ENCODE data around the gene DCAKD.

DCAKD gene

DNA sequence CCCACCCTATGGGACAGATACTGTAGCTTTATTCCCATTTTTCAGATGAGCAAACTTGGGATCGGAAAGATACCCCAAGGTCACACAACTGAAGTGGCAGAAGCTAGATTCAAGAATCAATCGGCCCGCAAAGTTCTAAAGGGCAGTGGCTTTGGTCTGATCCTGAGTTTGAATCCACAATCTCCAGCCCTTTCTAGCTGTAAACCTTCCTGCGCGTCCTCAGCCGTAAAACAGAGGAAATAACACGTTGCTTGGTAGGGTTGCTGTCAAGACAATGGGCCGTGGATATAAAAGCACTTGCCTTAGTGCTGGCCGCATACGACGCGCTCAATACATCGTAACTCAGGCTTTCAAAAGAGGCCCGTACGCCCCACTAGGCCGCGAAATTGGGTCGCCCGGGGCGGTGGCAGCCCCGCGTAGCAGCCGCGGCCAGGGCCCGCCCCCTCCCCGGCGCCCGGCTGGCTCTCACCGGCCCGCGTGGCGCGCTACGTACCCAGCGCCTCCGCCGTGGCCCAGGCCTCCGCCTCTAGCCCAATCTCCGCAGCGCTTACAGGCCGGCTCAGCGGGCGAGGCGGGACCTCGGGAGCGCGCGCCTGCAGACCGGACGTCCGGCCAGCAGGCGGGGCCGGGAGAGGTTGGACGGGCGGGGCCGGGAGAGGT, at the start of gene DCAKD:
TSS of gene DCAKD (minus strand) at position 573 of the 660 bp plus-strand sequence. CDS start 16,747 bp downstream, outside the sequence.
- H3K9me3 ChIP-seq (ENCODE audit: control insufficient read depth, insufficient read depth, low read length): no peaks in the 10 kb centered on the region
- peak within 1 kb of the TSS; percentile 82 for H3K4me3 ChIP-seq (ENCODE audit: low read depth, low read length)
- H3K27me3 ChIP-seq (ENCODE audit: control insufficient read depth, insufficient read depth, low read length): no peaks in the 10 kb centered on the region
- peak within 1 kb of the TSS; percentile 99 for H3K9ac ChIP-seq (ENCODE audit: low read depth, low read length)
- H3K36me3 ChIP-seq (ENCODE audit: control insufficient read depth, insufficient read depth, low read length): no peaks in the 10 kb centered on the region
- H3K4me1 ChIP-seq (ENCODE audit: control insufficient read depth, insufficient read depth, low read length): peaks cover 5% of the 10 kb centered on the region

- Histone ChIP-seq H3K36me3 (ENCODE audit: control insufficient read depth, insufficient read depth, low read length) (peaks cover 56% of the 10 kb centered on the region), H3K9me3 (ENCODE audit: control insufficient read depth, insufficient read depth, low read length) (no peaks in the 10 kb centered on the region), H3K4me3 (ENCODE audit: low read depth, low read length) (no peak overlapping the region), H3K27me3 (ENCODE audit: control insufficient read depth, insufficient read depth, low read length) (no peaks in the 10 kb centered on the region), H3K9ac (ENCODE audit: low read depth, low read length) (no peak overlapping the region), H3K4me1 (ENCODE audit: control insufficient read depth, insufficient read depth, low read length) (no peaks in the 10 kb centered on the region)
These were observed 47.6 kb upstream of the DCAKD start for GRCh38 chr17:45098869-45099616.

GRCh38 chr17:45098081-45098868, 46.8 kb upstream of the DCAKD start:
- no peaks in the 10 kb centered on the region for H3K4me1 ChIP-seq (ENCODE audit: control insufficient read depth, insufficient read depth, low read length)
- H3K9ac ChIP-seq (ENCODE audit: low read depth, low read length): no peak overlapping the region
- H3K27me3 ChIP-seq (ENCODE audit: control insufficient read depth, insufficient read depth, low read length): no peaks in the 10 kb centered on the region
- no peaks in the 10 kb centered on the region for H3K9me3 ChIP-seq (ENCODE audit: control insufficient read depth, insufficient read depth, low read length)
- peaks cover 56% of the 10 kb centered on the region for H3K36me3 ChIP-seq (ENCODE audit: control insufficient read depth, insufficient read depth, low read length)
- no peak overlapping the region for H3K4me3 ChIP-seq (ENCODE audit: low read depth, low read length)

- no peaks in the 10 kb centered on the region for H3K27me3 ChIP-seq (ENCODE audit: control insufficient read depth, insufficient read depth, low read length)
- H3K9me3 ChIP-seq (ENCODE audit: control insufficient read depth, insufficient read depth, low read length): no peaks in the 10 kb centered on the region
- peaks cover 52% of the 10 kb centered on the region for H3K36me3 ChIP-seq (ENCODE audit: control insufficient read depth, insufficient read depth, low read length)
- no peaks in the 10 kb centered on the region for H3K4me1 ChIP-seq (ENCODE audit: control insufficient read depth, insufficient read depth, low read length)
- H3K9ac ChIP-seq (ENCODE audit: low read depth, low read length): no peak overlapping the region
- no peak overlapping the region for H3K4me3 ChIP-seq (ENCODE audit: low read depth, low read length)
These were observed 45.5 kb upstream of the DCAKD start for GRCh38 chr17:45096926-45097325.

DNA sequence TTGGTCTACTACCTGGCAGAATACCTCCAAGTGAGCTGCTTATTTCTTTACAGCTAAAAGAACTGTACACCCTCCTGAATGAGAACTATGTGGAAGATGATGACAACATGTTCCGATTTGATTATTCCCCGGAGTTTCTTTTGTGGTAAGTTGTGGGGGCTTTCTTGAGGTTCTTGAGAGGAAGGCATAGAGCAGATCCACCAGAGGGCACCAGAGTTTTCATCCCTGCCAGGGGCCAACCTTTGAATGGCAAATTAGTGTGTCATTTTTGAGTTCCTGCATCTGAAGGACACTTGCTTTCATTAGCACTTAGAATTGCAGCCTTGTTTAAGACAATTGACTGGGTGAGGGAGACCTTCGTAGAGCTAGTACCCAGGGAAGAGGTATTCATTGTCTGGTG, 44.7 kb upstream of the DCAKD start:
- no peaks in the 10 kb centered on the region for H3K9me3 ChIP-seq (ENCODE audit: control insufficient read depth, insufficient read depth, low read length)
- no peaks in the 10 kb centered on the region for H3K27me3 ChIP-seq (ENCODE audit: control insufficient read depth, insufficient read depth, low read length)
- H3K9ac ChIP-seq (ENCODE audit: low read depth, low read length): no peak overlapping the region
- no peak overlapping the region for H3K4me3 ChIP-seq (ENCODE audit: low read depth, low read length)
- no peaks in the 10 kb centered on the region for H3K4me1 ChIP-seq (ENCODE audit: control insufficient read depth, insufficient read depth, low read length)
- H3K36me3 ChIP-seq (ENCODE audit: control insufficient read depth, insufficient read depth, low read length): peaks cover 53% of the 10 kb centered on the region

DNA sequence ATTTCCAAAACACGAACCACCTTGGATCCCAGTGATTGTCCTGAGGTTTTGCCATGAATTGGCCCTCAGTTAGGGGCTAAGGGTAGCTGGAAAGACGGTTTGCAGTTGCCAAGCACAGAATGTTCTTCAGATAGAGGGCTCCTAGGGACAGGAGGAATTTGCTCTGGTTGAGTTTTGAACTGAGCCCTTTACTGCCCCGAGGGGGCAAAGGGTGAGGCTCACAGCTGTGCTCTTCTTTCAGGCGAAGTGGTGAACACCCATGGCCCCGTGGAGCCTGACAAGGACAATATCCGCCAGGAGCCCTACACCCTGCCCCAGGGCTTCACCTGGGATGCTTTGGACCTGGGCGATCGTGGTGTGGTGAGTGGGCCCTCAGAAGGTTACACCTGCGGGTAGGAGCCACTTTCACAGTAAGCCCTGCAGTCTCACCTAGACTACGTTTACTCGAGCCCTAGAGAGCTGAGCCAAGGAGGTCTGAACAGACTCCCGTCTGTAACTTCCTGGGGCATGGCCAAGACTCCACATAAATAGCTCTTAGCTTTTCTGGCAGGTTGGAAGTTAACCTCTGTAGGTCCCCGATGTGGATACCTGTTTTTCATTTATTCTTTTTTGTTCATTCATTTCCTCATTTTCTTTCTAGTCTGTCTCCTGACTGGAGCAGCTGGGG, 42.1 kb upstream of the DCAKD start:
- Histone ChIP-seq H3K9me3 (ENCODE audit: control insufficient read depth, insufficient read depth, low read length) (no peaks in the 10 kb centered on the region), H3K27me3 (ENCODE audit: control insufficient read depth, insufficient read depth, low read length) (no peaks in the 10 kb centered on the region), H3K4me3 (ENCODE audit: low read depth, low read length) (no peak overlapping the region), H3K36me3 (ENCODE audit: control insufficient read depth, insufficient read depth, low read length) (peaks cover 47% of the 10 kb centered on the region), H3K4me1 (ENCODE audit: control insufficient read depth, insufficient read depth, low read length) (peaks cover 9% of the 10 kb centered on the region), H3K9ac (ENCODE audit: low read depth, low read length) (no peak overlapping the region)

- peaks cover 9% of the 10 kb centered on the region for H3K4me1 ChIP-seq (ENCODE audit: control insufficient read depth, insufficient read depth, low read length)
- H3K27me3 ChIP-seq (ENCODE audit: control insufficient read depth, insufficient read depth, low read length): no peaks in the 10 kb centered on the region
- no peak overlapping the region for H3K9ac ChIP-seq (ENCODE audit: low read depth, low read length)
- H3K4me3 ChIP-seq (ENCODE audit: low read depth, low read length): no peak overlapping the region
- H3K9me3 ChIP-seq (ENCODE audit: control insufficient read depth, insufficient read depth, low read length): no peaks in the 10 kb centered on the region
- peaks cover 46% of the 10 kb centered on the region for H3K36me3 ChIP-seq (ENCODE audit: control insufficient read depth, insufficient read depth, low read length)
These were observed 41.5 kb upstream of the DCAKD start for GRCh38 chr17:45092911-45093430.

DNA sequence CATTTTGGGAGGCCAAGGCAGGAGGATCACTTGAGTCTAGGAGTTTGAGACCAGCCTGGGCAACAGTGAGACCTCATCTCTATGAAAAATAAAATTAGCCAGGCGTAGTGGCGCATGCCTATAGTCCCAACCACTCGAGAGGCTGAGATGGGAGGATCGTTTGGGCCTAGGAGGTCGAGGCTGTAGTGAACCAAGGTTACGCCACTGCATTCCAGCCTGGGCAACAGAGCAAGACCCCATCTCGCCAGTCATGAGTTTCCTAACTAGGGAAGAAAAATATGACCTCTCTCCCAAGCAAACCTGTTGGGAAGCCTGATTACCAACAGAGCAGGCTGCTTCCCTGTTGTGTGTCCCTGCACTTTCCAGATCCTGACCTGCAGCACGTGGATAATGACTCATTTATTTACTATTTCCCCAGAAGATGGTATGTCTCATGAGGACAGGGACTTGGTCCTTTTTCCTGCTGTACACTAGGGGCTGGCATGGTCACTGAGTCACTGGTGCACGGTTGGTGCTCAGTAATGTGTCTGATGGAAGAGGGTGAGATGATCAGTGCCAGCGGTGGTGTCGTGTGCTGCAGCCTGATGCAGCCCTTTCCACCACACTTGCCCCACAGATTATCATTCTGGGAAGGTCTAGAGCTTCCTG, 40.5 kb upstream of the DCAKD start:
- peaks cover 42% of the 10 kb centered on the region for H3K36me3 ChIP-seq (ENCODE audit: control insufficient read depth, insufficient read depth, low read length)
- H3K27me3 ChIP-seq (ENCODE audit: control insufficient read depth, insufficient read depth, low read length): no peaks in the 10 kb centered on the region
- no peak overlapping the region for H3K9ac ChIP-seq (ENCODE audit: low read depth, low read length)
- no peaks in the 10 kb centered on the region for H3K9me3 ChIP-seq (ENCODE audit: control insufficient read depth, insufficient read depth, low read length)
- no peak overlapping the region for H3K4me3 ChIP-seq (ENCODE audit: low read depth, low read length)
- H3K4me1 ChIP-seq (ENCODE audit: control insufficient read depth, insufficient read depth, low read length): peaks cover 9% of the 10 kb centered on the region

DNA sequence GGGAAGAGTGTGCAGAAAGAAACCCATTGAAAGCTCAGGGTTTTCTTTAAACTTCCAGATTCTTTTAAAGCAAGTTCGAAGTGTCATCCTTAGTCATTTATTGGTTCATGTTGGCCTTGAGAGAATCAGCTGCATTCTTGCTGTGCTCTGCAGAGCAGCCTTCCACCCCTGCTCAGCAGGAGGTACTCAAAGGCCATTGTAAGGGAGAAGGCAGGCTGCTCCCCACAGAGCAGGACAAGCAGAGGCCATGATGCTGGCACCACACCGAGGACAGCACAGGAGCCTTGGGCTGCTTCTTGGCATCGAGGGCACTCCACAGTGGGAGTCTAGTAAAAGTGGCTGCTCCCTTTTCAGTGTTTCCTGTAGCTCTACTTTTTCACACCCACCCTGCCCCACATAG, 39.3 kb upstream of the DCAKD start:
- Histone ChIP-seq H3K27me3 (ENCODE audit: control insufficient read depth, insufficient read depth, low read length) (no peaks in the 10 kb centered on the region), H3K4me1 (ENCODE audit: control insufficient read depth, insufficient read depth, low read length) (peaks cover 9% of the 10 kb centered on the region), H3K36me3 (ENCODE audit: control insufficient read depth, insufficient read depth, low read length) (peaks cover 47% of the 10 kb centered on the region), H3K4me3 (ENCODE audit: low read depth, low read length) (no peak overlapping the region), H3K9me3 (ENCODE audit: control insufficient read depth, insufficient read depth, low read length) (no peaks in the 10 kb centered on the region), H3K9ac (ENCODE audit: low read depth, low read length) (no peak overlapping the region)

DNA sequence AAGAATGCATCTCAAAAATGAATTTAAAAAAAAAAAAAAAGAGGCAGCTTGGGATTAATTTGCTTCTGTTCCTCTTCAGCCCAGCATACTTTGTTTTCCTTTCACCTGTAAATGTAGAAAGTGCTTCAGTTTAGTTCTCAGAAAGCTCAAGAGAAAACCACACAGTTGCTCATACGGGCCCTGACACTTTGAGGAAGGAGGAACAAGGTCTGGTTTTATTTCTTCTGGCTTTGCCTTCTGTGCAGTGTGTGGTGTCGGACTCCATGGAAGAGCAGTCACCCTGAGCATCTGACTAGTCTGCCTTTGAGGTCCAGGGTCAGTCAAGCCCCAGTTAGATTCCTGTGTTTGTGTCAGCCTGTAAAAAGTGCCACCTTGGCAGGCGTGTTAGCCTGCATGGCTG, 37.3 kb upstream of the DCAKD start:
- H3K36me3 ChIP-seq (ENCODE audit: control insufficient read depth, insufficient read depth, low read length): peaks cover 49% of the 10 kb centered on the region

GRCh38 chr17:45087978-45088377, 36.5 kb upstream of the DCAKD start:
- H3K27me3 ChIP-seq (ENCODE audit: control insufficient read depth, insufficient read depth, low read length): no peaks in the 10 kb centered on the region
- H3K36me3 ChIP-seq (ENCODE audit: control insufficient read depth, insufficient read depth, low read length): peaks cover 41% of the 10 kb centered on the region
- H3K9ac ChIP-seq (ENCODE audit: low read depth, low read length): no peak overlapping the region
- H3K9me3 ChIP-seq (ENCODE audit: control insufficient read depth, insufficient read depth, low read length): no peaks in the 10 kb centered on the region
- no peak overlapping the region for H3K4me3 ChIP-seq (ENCODE audit: low read depth, low read length)
- peaks cover 9% of the 10 kb centered on the region for H3K4me1 ChIP-seq (ENCODE audit: control insufficient read depth, insufficient read depth, low read length)

More for the DNA sequence above, 37.3 kb upstream of the DCAKD start:
- no peak overlapping the region for H3K9ac ChIP-seq (ENCODE audit: low read depth, low read length)
- H3K4me1 ChIP-seq (ENCODE audit: control insufficient read depth, insufficient read depth, low read length): peaks cover 9% of the 10 kb centered on the region
- no peaks in the 10 kb centered on the region for H3K27me3 ChIP-seq (ENCODE audit: control insufficient read depth, insufficient read depth, low read length)
- no peak overlapping the region for H3K4me3 ChIP-seq (ENCODE audit: low read depth, low read length)
- H3K9me3 ChIP-seq (ENCODE audit: control insufficient read depth, insufficient read depth, low read length): no peaks in the 10 kb centered on the region
